ENCODE data around the gene PIAS4. TPM values are rescaled to one million over a fixed set of nuclear protein-coding genes. Genes with fewer than 3 reads are reported as not detected.

PIAS4 gene, protein sequence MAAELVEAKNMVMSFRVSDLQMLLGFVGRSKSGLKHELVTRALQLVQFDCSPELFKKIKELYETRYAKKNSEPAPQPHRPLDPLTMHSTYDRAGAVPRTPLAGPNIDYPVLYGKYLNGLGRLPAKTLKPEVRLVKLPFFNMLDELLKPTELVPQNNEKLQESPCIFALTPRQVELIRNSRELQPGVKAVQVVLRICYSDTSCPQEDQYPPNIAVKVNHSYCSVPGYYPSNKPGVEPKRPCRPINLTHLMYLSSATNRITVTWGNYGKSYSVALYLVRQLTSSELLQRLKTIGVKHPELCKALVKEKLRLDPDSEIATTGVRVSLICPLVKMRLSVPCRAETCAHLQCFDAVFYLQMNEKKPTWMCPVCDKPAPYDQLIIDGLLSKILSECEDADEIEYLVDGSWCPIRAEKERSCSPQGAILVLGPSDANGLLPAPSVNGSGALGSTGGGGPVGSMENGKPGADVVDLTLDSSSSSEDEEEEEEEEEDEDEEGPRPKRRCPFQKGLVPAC
- 10 to 100 TPM in 2 of 3 donors, 1 to 10 TPM in 1; 9.0 to 13.3 (median 10.9) TPM for polyA plus RNA-seq

GRCh38 chr19:4007021-4007835 is at the start of gene PIAS4:
PIAS4 (plus strand) TSS chr19:4007736; CDS start chr19:4007761, 25 bp downstream.
- WGBS, 3 donors = 0 to 1% (median 1%) methylated on average over 52 to 89 of the region's 91 CpGs
- no peak within 1 kb of the TSS for H3K27ac ChIP-seq (ENCODE audit: low read depth, low read length)

GRCh38 chr19:3958836-3959765 is 48.4 kb upstream of the PIAS4 start:
- WGBS, 3 donors = 95 to 97% (median 97%) methylated on average over 76 to 86 of the region's 86 CpGs
- no peak overlapping the region for H3K27ac ChIP-seq (ENCODE audit: low read depth, low read length)

GRCh38 chr19:3959766-3960131 is 47.8 kb upstream of the PIAS4 start:
- whole genome bisulfite sequencing, 3 donors = 95 to 99% (median 97%) methylated on average over 15 of the region's 15 CpGs

GRCh38 chr19:3961007-3961406 is 46.5 kb upstream of the PIAS4 start:
- 94 to 97% (median 95%) methylated on average over 24 of the region's 24 CpGs for WGBS, 3 donors
- H3K27ac ChIP-seq (ENCODE audit: low read depth, low read length) = no peak overlapping the region

More at GRCh38 chr19:3959766-3960131, 47.8 kb upstream of the PIAS4 start:
- no peak overlapping the region for H3K27ac ChIP-seq (ENCODE audit: low read depth, low read length)

DNA sequence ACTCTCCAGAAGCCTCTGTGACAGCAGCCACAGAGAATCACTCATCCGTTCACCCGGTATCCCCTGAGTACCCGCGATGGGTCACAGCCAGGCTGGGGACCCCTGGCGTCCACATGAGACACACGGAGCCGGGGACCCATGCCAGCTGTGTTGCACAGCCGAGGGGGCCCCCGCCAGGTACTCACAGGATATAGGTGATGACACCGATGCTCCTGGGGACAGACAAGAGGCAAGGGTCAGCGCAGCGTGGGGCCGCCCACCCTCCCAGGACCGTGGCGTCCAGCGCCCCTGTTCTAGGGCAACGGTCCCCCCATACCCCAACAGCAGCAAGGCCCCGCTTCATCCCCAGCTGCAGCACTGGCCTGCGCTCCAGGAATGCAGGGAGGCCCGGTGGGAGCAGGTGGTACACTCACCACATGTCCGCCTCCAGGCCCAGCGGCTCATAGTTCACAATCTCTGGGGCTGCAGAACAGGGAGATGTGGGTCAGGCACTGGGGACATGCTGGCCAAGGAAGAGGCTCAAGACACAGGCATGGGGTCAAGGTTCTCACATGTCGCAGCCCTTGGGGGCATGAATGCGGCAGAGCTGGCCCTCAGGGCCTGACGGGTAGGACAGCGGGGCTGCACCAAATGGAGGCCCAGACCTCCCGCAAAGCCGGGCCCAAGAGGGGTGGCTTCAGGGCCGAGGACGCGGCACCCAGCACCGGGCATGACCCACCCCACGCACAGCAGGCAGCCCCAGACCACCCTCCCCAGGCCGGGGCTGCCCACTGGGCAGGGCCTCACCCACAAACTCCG is 43.9 kb upstream of the PIAS4 start:
- no peak overlapping the region for H3K27ac ChIP-seq (ENCODE audit: low read depth, low read length)
- 93 to 95% (median 94%) methylated on average over 34 to 35 of the region's 35 CpGs for WGBS, 3 donors

- H3K27ac ChIP-seq (ENCODE audit: low read depth, low read length) = no peak overlapping the region
- 83 to 91% (median 88%) methylated on average over 54 to 60 of the region's 60 CpGs for WGBS, 3 donors
Observed at GRCh38 chr19:3964256-3965194, 43.0 kb upstream of the PIAS4 start.

GRCh38 chr19:3966051-3967017 is 41.2 kb upstream of the PIAS4 start:
- WGBS, 3 donors = 39 to 84% (median 75%) methylated on average over 29 to 30 of the region's 30 CpGs
- H3K27ac ChIP-seq (ENCODE audit: low read depth, low read length) = no peak overlapping the region

GRCh38 chr19:3967983-3968382 is 39.6 kb upstream of the PIAS4 start:
- peak overlapping the region; percentile 20 for H3K27ac ChIP-seq (ENCODE audit: low read depth, low read length)
- WGBS, 3 donors = 85 to 89% (median 88%) methylated on average over 12 of the region's 12 CpGs

DNA sequence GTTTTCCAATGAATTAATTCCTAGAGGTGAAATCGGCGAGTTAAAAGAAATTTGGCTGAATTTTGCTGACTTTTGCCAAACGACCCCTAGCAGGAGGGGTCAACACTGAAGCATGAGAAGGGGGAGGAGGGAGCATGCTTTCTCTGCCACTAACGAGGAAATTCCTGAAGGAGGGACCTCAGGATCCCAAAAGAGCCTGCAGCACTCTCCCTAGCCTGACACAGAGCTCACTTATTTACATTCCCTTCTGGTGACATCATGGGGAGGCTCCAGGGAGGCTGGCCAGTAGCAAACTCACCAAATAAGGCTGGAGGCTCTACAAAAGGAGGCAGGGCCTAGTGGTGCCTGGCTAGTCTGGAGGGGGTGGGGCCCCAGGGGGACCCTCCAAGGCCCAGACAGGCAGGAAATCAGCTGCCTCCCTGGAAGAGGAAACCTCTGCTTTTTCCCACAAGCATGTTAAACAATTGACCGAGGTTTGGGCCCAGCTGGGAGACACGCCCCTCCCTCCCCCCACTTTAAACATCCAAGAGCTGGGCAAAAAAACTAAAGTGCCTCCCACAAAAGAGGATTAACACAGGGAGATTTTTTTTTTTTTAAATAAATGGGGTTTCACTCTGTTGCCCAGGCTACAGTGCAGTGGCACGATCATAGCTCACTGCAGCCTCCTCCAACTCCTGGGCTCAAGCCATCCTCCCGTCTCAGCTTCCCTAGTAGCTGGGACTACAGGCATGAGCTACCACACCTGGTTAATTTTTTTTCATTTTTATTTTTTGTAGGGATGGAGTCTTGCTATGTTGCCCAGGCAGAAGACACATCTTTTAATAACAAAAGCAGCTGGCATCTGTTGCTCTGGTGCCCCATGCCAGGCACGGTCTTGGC is 38.7 kb upstream of the PIAS4 start:
- no peak overlapping the region for H3K27ac ChIP-seq (ENCODE audit: low read depth, low read length)
- 37 to 39% (median 39%) methylated on average over 9 of the region's 9 CpGs for WGBS, 3 donors

- H3K27ac ChIP-seq (ENCODE audit: low read depth, low read length) = no peak overlapping the region
- 29 to 34% (median 30%) methylated on average over 23 of the region's 23 CpGs for WGBS, 3 donors
Observed at GRCh38 chr19:3969435-3970312, 37.9 kb upstream of the PIAS4 start.

GRCh38 chr19:3970313-3970807 is 37.2 kb upstream of the PIAS4 start:
- 0 to 1% (median 0%) methylated on average over 21 to 22 of the region's 22 CpGs for WGBS, 3 donors
- peak overlapping the region; percentile 54 for H3K27ac ChIP-seq (ENCODE audit: low read depth, low read length)

- WGBS, 3 donors = 1% methylated on average over 70 to 73 of the region's 73 CpGs
- H3K27ac ChIP-seq (ENCODE audit: low read depth, low read length) = peak within 1 kb of the TSS; percentile 54
Observed at GRCh38 chr19:3970808-3971598, 36.5 kb upstream of the PIAS4 start, which contains the start of gene DAPK3. DAPK3 (minus strand) TSS chr19:3971099; CDS start chr19:3969735, 1,364 bp downstream.

- WGBS, 3 donors = 85 to 91% (median 87%) methylated on average over 8 of the region's 8 CpGs
- no peak overlapping the region for H3K27ac ChIP-seq (ENCODE audit: low read depth, low read length)
Observed at GRCh38 chr19:3975144-3975543, 32.4 kb upstream of the PIAS4 start.

All from adipose tissue (tissue), 3 donors.